Testis (tissue), 3 donors: ENCODE measurements around the gene EEFSEC. TPM values are rescaled to one million over a fixed set of nuclear protein-coding genes. Genes with fewer than 3 reads are reported as not detected.

Source experiments
- DNase-seq: peaks from one replicate; pipeline ENCODE4 v3.0.0-alpha.2; 2019
- H3K27ac ChIP-seq, 2 donors: fragments of 200-600 bp; sonication (generic); one replicate each; pipeline ENCODE4 v1.5.1; 2019
- H3K27me3 ChIP-seq: fragments of 200-600 bp; sonication (generic); one replicate; pipeline ENCODE4 v1.5.1; 2019
- H3K36me3 ChIP-seq: fragments of 200-600 bp; sonication (generic); one replicate; pipeline ENCODE4 v1.5.1; 2017; ENCODE audit warnings: low read depth; ENCODE audit errors: missing control alignments
- H3K4me1 ChIP-seq: fragments of 200-600 bp; sonication (generic); one replicate; pipeline ENCODE4 v1.5.1; 2019
- H3K4me3 ChIP-seq, 2 donors: fragments of 200-600 bp; sonication (generic); one replicate each; pipeline ENCODE4 v1.5.1; 2017 to 2019
- H3K9me3 ChIP-seq: fragments of 200-600 bp; sonication (generic); one replicate; pipeline ENCODE4 v1.5.1; 2017
- POLR2A ChIP-seq: fragments of 450-650 bp; IDR thresholded peaks from one replicate; pipeline ENCODE4 v1.6.1; 2017; ENCODE audit warnings: antibody characterized with exemption, mild to moderate bottlenecking, moderate library complexity
- WGBS, 2 donors: methylation state at CpG; one replicate each; pipeline ENCODE4 v1.1.5; 2018; 5-methylcytosine and 5-hydroxymethylcytosine counted together
- intact Hi-C: fragments of 100-400 bp; cut with DNase I; formaldehyde crosslinking; loops from one replicate; pipeline ENCODE4 v1.15.1; 2023; ENCODE audit warnings: low total_unique reads
- polyA plus RNA-seq: library from polyadenylated mRNA; stranded (reverse); fragments of 350-450 nt; fragmentation: Illumina TruSeq; extraction: RNeasy Lipid Tissue Mini Kit (QIAGEN cat#74804); gene quantifications from one replicate; pipeline ENCODE4 v1.2.3, GENCODE V29; 2014; ENCODE audit warnings: low read depth, low replicate concordance; ENCODE audit not compliant: insufficient read depth
- total RNA-seq, 2 donors: library from RNA; depleted of rRNA; stranded (reverse); fragments of >200 nt; gene quantifications; one replicate each; pipeline ENCODE4 v1.2.3, GENCODE V29; 2016
- TF ChIP-seq, protein P1 (sequence below), 3 experiments: fragments of 450-650 bp in 2 of 3; fragments of 200-600 bp in 1 of 3; sonication (generic) in 1 of 3; IDR thresholded peaks; one replicate each; pipeline ENCODE4 v1.5.1; 2016 to 2019; ENCODE audit warnings: antibody characterized with exemption in 3 of 3, mild to moderate bottlenecking in 2 of 3, moderate library complexity in 1 of 3

The EEFSEC gene
- total and polyA plus RNA-seq, 3 donors from 2014 or later, result 35.4 to 40.3 (median 35.4) TPM

DNA sequence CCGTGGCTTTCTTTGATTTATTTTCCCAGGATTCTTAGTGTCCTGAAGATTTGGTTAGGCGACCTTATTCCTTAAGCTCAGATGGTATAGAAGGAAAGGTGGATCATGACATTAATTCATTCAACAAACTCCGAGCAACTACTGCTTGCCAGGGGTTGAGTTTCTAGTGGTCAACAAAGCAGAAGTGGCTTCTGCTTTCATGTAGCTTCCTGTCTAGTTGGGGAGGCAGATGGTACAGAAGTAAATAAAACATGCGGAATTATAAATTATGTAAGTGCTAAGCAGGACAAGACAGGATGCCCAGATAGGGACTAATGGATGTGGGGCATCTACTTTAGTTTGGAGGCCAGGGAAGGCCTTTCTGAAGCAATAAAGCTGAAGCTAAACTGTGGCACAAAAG lies 15.6 kb downstream of the EEFSEC start:
- no peaks in the 10 kb centered on the region for H3K9me3 ChIP-seq
- intact Hi-C loops, result no loop called here
- no peaks in the 10 kb centered on the region for H3K27me3 ChIP-seq
- H3K4me1 ChIP-seq, result no peaks in the 10 kb centered on the region
- no peak overlapping the region for H3K4me3 ChIP-seq
- H3K27ac ChIP-seq, result no peak overlapping the region
- no peaks in the 10 kb centered on the region for H3K36me3 ChIP-seq
- 91 to 95% methylated on average over 4 of the region's 4 CpGs for WGBS, 2 donors
- no peak for DNase-seq
- TF ChIP-seq, protein P1, sequence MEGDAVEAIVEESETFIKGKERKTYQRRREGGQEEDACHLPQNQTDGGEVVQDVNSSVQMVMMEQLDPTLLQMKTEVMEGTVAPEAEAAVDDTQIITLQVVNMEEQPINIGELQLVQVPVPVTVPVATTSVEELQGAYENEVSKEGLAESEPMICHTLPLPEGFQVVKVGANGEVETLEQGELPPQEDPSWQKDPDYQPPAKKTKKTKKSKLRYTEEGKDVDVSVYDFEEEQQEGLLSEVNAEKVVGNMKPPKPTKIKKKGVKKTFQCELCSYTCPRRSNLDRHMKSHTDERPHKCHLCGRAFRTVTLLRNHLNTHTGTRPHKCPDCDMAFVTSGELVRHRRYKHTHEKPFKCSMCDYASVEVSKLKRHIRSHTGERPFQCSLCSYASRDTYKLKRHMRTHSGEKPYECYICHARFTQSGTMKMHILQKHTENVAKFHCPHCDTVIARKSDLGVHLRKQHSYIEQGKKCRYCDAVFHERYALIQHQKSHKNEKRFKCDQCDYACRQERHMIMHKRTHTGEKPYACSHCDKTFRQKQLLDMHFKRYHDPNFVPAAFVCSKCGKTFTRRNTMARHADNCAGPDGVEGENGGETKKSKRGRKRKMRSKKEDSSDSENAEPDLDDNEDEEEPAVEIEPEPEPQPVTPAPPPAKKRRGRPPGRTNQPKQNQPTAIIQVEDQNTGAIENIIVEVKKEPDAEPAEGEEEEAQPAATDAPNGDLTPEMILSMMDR (IDR thresholded peaks at IDR 0.05), result no peak

DNA sequence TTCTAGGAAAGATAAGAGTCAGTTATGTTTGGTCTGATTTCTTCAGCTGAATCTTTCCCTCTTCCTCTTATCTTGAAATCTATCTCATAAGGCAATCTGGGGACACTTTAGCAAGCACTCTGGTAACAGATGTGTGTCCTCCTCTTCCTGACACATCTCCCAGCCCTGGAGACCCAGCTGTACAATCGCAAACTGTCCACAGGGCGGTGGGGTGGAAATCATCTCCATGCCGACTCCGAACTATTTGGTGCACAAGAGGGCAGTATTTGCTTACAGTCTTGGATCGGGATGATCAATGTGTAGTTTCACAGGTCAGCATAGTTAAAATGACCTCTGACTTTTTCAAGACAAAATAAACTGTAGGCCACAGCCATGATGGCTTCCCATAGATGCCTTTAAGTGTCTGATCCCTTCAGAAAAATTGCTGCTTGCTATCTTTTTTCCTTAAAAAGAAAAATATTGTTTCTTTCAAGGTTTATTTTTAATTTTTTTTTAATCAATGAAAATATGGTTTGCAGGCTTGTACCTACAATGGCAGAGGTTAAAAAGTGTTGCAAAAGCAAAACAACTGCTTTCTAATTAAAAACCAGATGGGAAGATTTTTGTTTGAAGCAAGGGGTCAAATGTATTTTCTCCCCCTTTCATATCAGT lies 17.7 kb downstream of the EEFSEC start:
- DNase-seq, result peak; percentile 82
- Histone ChIP-seq H3K4me3 (no peak overlapping the region), H3K36me3 (no peaks in the 10 kb centered on the region), H3K27me3 (no peaks in the 10 kb centered on the region), H3K27ac (no peak overlapping the region), H3K4me1 (no peaks in the 10 kb centered on the region), H3K9me3 (no peaks in the 10 kb centered on the region)
- TF ChIP-seq POLR2A, result no peak
- TF ChIP-seq, protein P1 (IDR thresholded peaks at IDR 0.05), result peak; percentile 66 to 77 (median 73)
- intact Hi-C loops, result loop anchor here (5.0 to 10.0 kb wide), 2 partner anchors 254 to 326 kb away; no protein-coding TSS in a partner anchor
- WGBS, 2 donors, result 25 to 36% methylated on average over 5 of the region's 5 CpGs

DNA sequence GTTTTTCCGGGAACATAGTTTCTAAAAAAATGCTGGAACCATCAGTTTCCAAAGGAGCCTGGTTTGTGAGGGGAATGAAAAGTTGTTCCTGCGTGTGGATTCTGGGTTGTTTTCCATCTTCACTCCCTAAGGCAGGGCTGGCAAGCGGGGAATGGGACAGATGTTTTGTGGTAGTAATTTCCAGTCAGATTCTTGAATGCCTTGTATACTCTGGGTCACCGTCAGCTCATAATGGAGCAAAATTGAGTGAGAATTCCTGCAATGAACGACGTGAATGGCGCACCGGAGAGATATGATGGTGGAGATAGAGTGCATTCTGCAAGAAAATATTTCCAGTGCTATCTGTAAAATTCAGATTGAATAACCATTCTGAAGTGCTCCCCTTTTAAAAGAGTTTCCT lies 19.9 kb downstream of the EEFSEC start:
- DNase-seq, result no peak
- H3K4me3 ChIP-seq, result no peak overlapping the region
- H3K36me3 ChIP-seq, result no peaks in the 10 kb centered on the region
- intact Hi-C loops, result loop anchor here (5.0 to 10.0 kb wide), 2 partner anchors 252 to 324 kb away; no protein-coding TSS in a partner anchor
- H3K9me3 ChIP-seq, result no peaks in the 10 kb centered on the region
- TF ChIP-seq, protein P1 (IDR thresholded peaks at IDR 0.05), result no peak
- no peak for TF ChIP-seq POLR2A
- H3K27me3 ChIP-seq, result no peaks in the 10 kb centered on the region
- no peak overlapping the region for H3K27ac ChIP-seq
- WGBS, 2 donors, result 81 to 86% methylated on average over 8 of the region's 8 CpGs
- no peaks in the 10 kb centered on the region for H3K4me1 ChIP-seq

DNA sequence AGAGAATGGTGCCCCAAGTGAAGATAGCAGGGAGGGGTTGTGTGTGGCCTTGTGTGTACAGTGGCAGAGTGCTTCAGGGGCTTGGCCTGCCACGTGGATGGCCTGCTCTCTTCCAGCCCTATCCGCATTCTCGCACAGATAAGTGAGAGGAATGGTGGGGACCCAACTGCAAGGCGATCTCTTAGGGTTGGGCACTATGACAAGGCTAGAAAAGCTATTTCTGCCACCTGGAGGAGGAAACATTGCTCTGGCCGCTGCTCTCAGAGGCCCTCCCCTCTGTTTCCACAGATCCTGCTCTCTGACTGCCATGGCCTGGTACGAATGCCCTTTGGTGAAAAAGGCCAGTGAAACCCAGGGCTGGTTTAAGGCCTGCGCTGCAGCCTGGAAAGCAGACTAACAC lies 20.6 kb downstream of the EEFSEC start:
- Histone ChIP-seq H3K9me3 (no peaks in the 10 kb centered on the region), H3K27me3 (no peaks in the 10 kb centered on the region), H3K36me3 (no peaks in the 10 kb centered on the region), H3K4me1 (no peaks in the 10 kb centered on the region), H3K4me3 (no peak overlapping the region), H3K27ac (no peak overlapping the region)
- WGBS, 2 donors, result 78 to 81% methylated on average over 7 of the region's 7 CpGs
- no peak for DNase-seq
- TF ChIP-seq POLR2A, result no peak
- TF ChIP-seq, protein P1 (IDR thresholded peaks at IDR 0.05), result no peak
- intact Hi-C loops, result loop anchor here (5.0 to 10.0 kb wide), 2 partner anchors 251 to 323 kb away; no protein-coding TSS in a partner anchor
